ENCODE results near the gene HNRNPAB.

GRCh38 chr5:178180141-178180863 is 24.0 kb upstream of the HNRNPAB start:
- TF ChIP-seq CTCF (conservative IDR thresholded peaks at IDR 0.05 in 1 of 2, IDR thresholded peaks at IDR 0.05 in 1 of 2; ENCODE audit: extremely low read depth in 1 of 2, insufficient read depth in 1 of 2, low read depth in 1 of 2, low read length in 2 of 2) (no peak), EZH2 (IDR thresholded peaks at IDR 0.05; ENCODE audit: borderline replicate concordance, low read length) (no peak)
